Measurements from ENCODE around the gene PYY.
"Not testable (repeated sequence)": the region's sequence is repeated elsewhere in the genome, so short reads cannot be mapped to it uniquely, and the experiment has no call there.

PYY gene

DNA sequence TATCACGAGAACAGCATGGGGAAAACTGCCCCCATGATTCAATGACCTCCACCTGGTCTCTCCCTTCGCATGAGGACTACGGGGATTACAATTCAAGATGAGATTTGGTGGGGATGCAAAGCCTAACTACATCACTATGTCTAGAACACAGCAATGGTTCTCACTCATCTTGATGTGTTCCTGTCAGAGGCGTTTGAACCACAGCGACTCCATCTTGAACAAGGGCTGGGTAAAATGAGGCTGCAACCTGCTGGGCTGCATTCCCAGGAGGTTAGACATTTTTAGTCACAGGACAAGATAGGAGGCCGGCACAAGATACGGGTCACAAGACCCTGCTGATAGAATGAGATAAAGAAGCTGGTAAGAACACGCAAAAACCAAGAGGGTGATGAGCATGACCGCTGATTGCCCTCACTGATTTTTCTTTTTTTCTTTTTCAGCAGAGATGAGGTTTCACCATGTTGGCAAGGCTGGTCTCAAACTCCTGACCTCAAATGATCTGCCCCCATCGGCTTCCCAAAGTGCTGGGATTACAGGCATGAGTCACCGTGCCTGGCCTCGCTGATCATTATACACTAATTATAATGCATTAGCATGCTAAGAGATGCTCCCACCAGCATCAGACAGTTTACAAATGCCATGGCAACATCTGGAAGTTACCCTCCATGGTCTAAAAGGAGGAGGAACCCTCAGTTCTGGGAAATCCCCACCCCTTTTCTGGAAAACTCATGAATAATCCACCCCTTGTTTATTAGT is 8.5 kb downstream of the PYY start:
- DNase-seq (ENCODE audit: low read depth) = peak; percentile 62

GRCh38 chr17:43942051-43942685 is 11.6 kb downstream of the PYY start, which contains the start of gene PPY:
Gene PPY, minus strand, starts transcription at chr17:43942476. Its CDS starts 822 bp downstream, at chr17:43941654.
- no peak for DNase-seq (ENCODE audit: low read depth)

DNA sequence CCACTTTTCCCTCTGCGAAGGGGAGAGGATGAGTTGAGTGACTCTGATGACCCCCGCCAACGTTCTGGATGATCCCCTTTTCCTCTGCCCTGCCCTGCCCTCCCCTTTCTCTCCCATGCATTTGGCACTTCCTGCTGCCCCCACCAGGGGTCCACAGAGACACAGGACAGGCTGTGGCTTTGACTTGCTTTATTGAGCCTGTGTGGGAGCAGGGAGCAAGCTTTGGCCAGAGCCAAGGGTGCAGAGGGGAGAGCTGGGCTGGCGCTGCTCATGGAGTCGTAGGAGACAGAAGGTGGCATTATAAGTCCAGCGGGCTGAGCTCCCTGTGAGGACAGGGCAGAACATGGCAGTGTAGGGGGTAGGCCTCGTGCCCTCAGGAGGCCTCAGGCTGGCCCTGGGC is 13.1 kb downstream of the PYY start:
- peak; percentile 14 for DNase-seq (ENCODE audit: low read depth)

DNA sequence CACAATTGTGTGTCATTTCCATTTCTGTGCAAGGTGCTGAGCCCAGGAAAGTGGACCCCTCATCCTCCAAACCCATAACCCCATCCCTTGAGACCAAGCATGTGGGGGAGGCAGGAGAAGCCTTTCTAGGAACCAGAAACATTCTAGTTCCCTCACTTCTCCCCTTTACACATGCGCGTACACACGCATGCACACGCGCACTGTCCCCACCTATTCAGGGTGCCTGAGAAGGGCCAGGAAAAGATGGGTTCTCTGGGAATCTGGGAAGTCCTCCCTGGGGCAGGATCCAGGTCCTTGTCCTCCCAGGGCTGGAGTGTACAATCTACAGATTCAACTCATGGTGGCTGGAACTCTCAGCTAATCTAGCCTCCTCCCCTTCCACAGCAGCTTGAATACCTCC is 13.9 kb downstream of the PYY start:
- no peak for DNase-seq (ENCODE audit: low read depth)

- not testable (repeated sequence) for DNase-seq (ENCODE audit: low read depth)
Observed at GRCh38 chr17:43939452-43939851, 14.3 kb downstream of the PYY start.

DNA sequence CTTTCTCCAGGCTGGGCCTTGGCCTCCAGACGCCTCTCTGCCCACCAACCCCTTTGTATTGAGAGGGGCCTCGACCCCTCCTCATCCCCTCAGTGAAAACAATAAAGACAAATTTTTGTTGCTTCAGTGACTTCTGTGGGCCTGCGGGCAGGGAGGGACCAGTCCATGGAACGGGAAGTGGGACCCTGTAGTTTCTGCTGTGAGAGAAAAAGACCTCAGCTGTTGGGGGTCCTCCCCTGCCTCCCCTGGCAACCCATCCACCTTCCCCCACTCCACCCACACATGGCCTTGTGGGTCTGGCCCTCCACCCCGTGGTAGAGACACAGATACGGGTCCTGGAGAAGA is 14.9 kb downstream of the PYY start:
- no peak for DNase-seq (ENCODE audit: low read depth)

DNA sequence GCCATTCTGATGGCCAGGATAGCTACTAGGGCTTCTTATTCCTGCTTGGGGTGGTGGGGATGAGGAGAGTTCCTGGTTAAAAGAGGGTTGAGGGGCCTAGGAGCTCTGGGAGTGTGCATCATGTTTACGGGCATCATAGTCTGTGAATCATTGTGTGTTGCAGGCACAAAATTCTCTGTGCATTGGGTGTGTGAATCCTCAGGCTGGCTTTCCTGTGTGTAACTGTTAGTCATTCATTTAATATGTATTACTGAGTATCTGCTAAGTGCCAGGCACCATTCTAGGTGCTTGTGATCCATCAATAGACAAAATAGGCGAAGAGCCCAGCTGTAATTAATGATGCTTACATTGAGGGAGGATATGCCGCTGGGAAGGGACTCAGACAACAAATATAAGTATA is 17.3 kb downstream of the PYY start:
- DNase-seq (ENCODE audit: low read depth) = no peak

DNA sequence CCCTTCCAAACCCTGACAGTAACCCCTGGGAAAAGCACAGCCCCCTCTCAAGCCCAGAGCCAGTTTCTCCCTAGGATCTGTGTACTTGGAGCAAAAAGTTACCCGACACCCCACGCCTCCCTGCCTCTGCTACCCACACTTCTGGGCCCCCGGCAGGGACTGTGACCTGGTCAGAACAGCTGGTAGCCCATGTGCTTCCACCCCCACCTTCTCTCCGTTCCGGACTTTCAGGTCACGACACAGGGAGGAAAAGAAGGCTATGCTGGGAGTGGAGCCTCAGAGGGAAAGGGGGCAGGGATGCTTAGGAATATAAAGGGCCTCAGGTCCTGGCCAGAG is 17.8 kb downstream of the PYY start:
- DNase-seq (ENCODE audit: low read depth) = no peak

- DNase-seq (ENCODE audit: low read depth) = no peak
Observed at GRCh38 chr17:43935204-43935925, 18.4 kb downstream of the PYY start.

DNA sequence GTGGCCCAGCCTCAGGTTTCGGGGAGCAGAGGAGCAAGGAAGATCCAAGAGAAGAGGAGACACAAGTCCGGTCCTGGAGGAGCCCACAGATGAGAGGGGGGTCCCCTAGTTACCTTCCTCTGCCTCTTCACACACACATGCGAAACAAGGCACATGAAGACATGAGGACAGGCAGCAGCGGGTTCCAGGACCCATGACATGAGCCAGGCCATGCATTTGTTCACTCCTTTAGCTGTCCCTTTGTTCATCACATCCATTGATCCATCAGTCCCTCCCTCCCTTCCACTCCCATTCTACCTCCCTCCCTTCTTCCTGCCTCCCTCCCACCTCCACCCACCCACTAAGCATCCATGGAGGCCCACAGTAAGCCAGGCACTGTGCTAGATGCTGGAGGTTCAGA is 20.8 kb downstream of the PYY start:
- no peak for DNase-seq (ENCODE audit: low read depth)

- DNase-seq (ENCODE audit: low read depth) = no peak
Observed at GRCh38 chr17:43932357-43932756, 21.4 kb downstream of the PYY start.

GRCh38 chr17:43931062-43931571 is 22.6 kb downstream of the PYY start:
- DNase-seq (ENCODE audit: low read depth) = no peak

GRCh38 chr17:43928609-43929008 is 25.1 kb downstream of the PYY start:
- no peak for DNase-seq (ENCODE audit: low read depth)

GRCh38 chr17:43927929-43928328 is 25.8 kb downstream of the PYY start:
- not testable (repeated sequence) for DNase-seq (ENCODE audit: low read depth)

- no peak for DNase-seq (ENCODE audit: low read depth)
Observed at GRCh38 chr17:43927060-43927864, 26.5 kb downstream of the PYY start.

DNA sequence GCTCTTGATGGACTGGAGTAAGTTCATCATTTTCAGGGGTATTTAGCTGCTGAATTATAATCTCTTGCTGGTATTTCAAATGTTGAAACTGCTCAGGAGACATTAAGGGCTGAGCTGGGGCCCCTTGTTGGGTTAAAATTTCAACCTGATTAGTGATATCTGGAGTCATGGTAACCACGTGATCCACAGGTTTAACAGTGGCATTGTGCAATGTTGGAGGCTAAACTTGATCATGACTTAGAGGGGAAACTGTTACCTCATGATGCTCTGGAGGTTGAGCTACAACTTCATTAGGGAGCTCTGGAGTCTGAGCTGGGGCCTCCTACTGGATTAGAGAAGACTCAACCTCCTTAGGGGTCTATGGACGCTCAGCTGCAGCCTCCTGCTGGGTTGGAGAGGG is 29.2 kb downstream of the PYY start:
- no peak for DNase-seq (ENCODE audit: low read depth)

- DNase-seq (ENCODE audit: low read depth) = no peak
Observed at GRCh38 chr17:43920500-43921095, 33.1 kb downstream of the PYY start.

DNA sequence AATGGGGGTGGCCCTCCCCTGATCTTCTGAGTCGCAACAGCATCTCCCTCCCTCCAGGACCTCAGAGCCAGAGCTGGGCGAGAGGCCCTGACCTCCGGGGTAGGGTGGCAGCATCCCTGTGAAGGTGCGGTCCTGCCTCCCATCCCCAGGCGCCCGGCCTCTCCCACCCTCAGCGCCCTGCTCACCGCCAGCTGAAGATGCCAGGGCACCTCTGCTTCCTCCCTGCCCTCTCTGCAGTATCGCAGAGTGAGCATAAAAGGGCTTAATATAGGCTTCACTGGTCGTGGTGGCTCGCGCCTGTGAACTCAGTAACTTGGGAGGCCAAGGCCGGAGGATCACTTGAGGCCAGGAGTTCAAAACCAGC is 35.7 kb downstream of the PYY start:
- no peak for DNase-seq (ENCODE audit: low read depth)

DNA sequence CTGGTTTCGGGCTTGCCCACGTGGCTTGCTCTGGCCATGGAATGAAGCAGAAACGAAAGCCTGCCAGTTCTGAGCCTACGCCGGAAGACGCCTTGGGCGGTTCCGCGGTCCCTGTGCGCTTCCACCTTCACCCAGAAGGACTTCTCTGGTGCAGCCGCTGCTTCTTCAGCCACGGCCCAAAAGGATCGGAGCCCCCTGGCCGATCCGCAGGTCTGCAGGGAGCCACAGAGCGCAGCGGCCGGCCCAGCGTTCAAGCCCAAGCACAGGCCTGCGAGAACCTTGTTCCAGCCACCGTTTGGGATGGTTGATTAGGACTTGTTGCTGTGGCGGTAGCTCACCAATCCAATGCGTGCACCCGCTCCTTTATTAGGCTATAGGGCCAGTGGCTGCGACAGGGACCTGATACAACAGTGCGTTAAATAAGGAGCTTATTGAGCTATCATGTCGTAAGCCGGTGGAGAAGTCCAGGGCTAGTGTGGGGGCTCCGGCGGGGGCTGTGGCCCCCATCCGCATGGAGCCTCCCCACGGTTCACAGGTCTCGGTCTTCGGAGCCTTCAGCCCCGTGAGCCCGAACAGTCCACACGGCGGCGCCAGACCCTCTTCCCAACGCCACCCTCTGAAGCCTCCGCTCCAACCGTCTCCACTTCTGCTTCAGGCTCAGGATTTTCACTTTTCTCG is 36.3 kb downstream of the PYY start:
- DNase-seq (ENCODE audit: low read depth) = no peak

DNA sequence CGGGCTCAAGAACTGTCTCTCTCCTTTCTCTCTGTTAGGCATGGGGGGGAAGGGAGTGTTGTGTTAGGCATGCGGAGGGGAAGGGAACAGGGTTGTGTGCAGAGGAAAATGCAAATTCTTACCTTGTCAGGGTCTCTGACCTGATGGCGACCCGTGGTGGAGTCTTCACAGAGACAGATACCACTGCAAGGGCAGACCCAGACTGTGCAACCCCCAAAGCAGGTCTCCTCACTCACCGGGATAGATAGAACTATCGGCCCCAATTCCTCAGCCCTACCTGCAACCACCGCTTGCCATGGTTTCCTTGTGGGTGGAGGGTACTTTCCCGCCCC is 36.8 kb downstream of the PYY start:
- DNase-seq (ENCODE audit: low read depth) = no peak

- no peak for DNase-seq (ENCODE audit: low read depth)
Observed at GRCh38 chr17:43916385-43916784, 37.4 kb downstream of the PYY start.

- DNase-seq (ENCODE audit: low read depth) = peak; percentile 22
Observed at GRCh38 chr17:43915559-43915958, 38.2 kb downstream of the PYY start.

Data from fibroblast of gingiva (primary cell).